Subcutaneous abdominal adipose tissue (tissue), 5 donors: ENCODE measurements around the gene UNG.

Source experiments
- H3K27ac ChIP-seq: one replicate; pipeline ENCODE4 v1.7.0; 2013; ENCODE audit warnings: low read depth, mild to moderate bottlenecking, inconsistent platforms, low read length, moderate library complexity
- H3K27me3 ChIP-seq, 5 donors: one replicate each; pipeline ENCODE4 v1.7.0; 2013; ENCODE audit warnings: low read length in 5 of 5, inconsistent platforms in 1 of 5; ENCODE audit not compliant: control insufficient read depth in 5 of 5, insufficient read depth in 4 of 5
- H3K36me3 ChIP-seq, 5 donors: one replicate each; pipeline ENCODE4 v1.7.0; 2013; ENCODE audit warnings: low read length in 5 of 5; ENCODE audit not compliant: control insufficient read depth in 5 of 5, insufficient read depth in 5 of 5
- H3K4me1 ChIP-seq, 5 donors: one replicate each; pipeline ENCODE4 v1.7.0; 2013; ENCODE audit warnings: low read length in 5 of 5, mild to moderate bottlenecking in 3 of 5, moderate library complexity in 1 of 5; ENCODE audit not compliant: control insufficient read depth in 5 of 5, insufficient read depth in 5 of 5
- H3K4me3 ChIP-seq, 5 donors: one replicate each; pipeline ENCODE4 v1.7.0; 2013; ENCODE audit warnings: low read length in 5 of 5, low read depth in 1 of 5
- H3K9ac ChIP-seq, 5 donors: one replicate each; pipeline ENCODE4 v1.7.0; 2013; ENCODE audit warnings: low read length in 5 of 5, mild to moderate bottlenecking in 4 of 5, moderate library complexity in 3 of 5
- H3K9me3 ChIP-seq, 5 donors: one replicate each; pipeline ENCODE4 v1.7.0; 2013; ENCODE audit warnings: low read length in 5 of 5; ENCODE audit not compliant: control insufficient read depth in 5 of 5
- donor health status: healthy.
- donor health status: healthy.
- donor health status: healthy.
- donor health status: healthy.
- donor health status: healthy.

UNG gene

DNA sequence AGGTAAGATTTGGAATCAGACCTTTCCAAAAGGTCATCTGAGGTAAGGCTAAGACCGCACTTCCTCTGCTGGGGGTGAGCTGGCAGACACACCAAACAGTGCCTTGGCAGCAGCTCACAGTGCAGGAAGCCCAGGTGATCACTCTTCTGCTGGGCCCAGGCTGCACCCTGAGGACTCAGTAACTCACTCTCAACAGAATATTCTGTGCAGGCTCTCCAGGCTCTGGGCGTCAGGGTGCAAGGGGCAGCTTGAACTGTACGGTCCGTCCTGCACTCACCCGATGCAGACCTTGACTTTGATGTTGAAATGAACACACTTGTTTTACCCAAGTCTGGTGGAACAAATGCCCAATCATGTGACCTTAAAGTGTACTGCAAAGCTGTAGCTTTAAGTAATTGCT, 10.1 kb upstream of the UNG start:
- Histone ChIP-seq H3K4me3 (no peak overlapping the region), H3K27me3 (no peaks in the 10 kb centered on the region), H3K36me3 (peaks cover 27 to 76% (median 65%) of the 10 kb centered on the region in 5 donors), H3K9me3 (no peaks in the 10 kb centered on the region), H3K4me1 (peaks cover 1 to 12% (median 7%) of the 10 kb centered on the region in 5 donors), H3K27ac (no peak overlapping the region), H3K9ac (no peak overlapping the region)

DNA sequence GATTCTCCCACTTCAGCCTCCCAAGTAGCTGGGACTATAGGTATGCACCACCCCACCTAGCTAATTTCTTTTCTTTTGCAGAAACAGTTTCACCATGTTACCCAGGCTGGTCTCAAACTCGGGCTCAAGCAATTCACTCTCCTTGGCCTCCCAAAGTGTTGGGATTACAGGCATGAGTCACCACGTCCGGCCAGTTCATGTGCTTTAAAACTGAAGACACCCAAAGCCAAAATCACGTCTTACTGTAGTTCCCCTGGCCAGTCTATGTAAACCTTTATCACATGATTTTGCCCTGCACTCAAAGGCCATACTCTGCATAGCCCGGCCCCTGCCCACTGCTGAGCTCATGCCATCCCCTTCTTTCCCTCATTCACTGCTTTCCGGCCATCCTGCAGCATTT, 8.6 kb upstream of the UNG start:
- peaks cover 20 to 61% (median 50%) of the 10 kb centered on the region in 5 donors for H3K36me3 ChIP-seq
- H3K9me3 ChIP-seq = no peaks in the 10 kb centered on the region
- H3K27me3 ChIP-seq = no peaks in the 10 kb centered on the region
- no peak overlapping the region for H3K4me3 ChIP-seq
- H3K27ac ChIP-seq = no peak overlapping the region
- no peak overlapping the region for H3K9ac ChIP-seq
- H3K4me1 ChIP-seq = peaks cover 8 to 26% (median 20%) of the 10 kb centered on the region in 5 donors

DNA sequence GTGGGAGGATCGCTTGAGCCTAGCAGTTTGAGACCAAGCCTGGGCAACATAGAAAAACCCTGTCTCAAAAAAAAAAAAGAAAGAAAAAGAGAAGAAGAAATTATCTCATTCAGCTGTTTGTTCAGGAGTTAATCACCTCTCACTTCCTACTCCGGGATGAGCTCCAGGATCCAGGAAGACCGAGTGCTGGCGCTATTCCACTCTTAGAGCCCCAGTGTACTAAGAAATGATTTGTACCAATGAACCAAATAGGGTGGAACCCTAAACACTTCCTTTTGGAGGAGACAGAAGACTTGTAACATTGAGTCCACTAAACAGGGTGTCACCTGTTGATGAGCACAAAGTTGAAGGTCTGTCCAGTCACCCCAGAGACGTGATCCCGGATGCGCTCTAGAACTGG, 7.7 kb upstream of the UNG start:
- no peaks in the 10 kb centered on the region for H3K27me3 ChIP-seq
- peaks cover 8 to 26% (median 21%) of the 10 kb centered on the region in 5 donors for H3K4me1 ChIP-seq
- peaks cover 20 to 52% (median 43%) of the 10 kb centered on the region in 5 donors for H3K36me3 ChIP-seq
- H3K9me3 ChIP-seq = no peaks in the 10 kb centered on the region
- H3K9ac ChIP-seq = no peak overlapping the region
- H3K4me3 ChIP-seq = no peak overlapping the region
- H3K27ac ChIP-seq = no peak overlapping the region

DNA sequence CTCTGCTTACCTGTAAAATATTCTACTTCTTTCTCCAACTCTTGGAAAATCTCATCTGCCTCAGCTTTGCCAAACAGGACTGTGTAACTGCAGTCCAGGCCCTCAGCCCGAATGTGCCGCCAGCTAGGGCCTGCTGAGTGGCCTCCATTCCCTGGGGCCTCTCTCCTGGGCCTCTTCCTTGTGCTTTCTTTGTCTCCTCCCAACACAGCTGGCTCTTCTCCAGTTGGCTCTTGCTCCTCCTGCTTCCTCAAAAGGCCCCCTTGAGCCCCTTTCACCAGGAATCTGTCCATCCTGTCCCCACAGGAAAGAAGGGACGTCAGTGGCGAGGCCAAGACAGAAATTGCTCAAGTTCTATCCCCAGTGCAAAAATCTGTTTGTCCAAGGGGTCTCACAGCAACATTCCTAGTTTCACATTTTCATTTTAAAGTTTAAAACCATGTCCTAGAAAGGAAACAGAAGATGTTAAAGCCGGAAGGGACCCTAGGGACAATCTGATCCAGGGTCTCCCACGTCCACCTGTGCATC, 4.8 kb upstream of the UNG start:
- Histone ChIP-seq H3K27ac (no peak overlapping the region), H3K9ac (peak overlapping the region; percentile 29 to 81 (median 68)), H3K4me1 (peaks cover 8 to 27% (median 25%) of the 10 kb centered on the region in 5 donors), H3K36me3 (peaks cover 3 to 24% (median 18%) of the 10 kb centered on the region in 5 donors), H3K9me3 (no peaks in the 10 kb centered on the region), H3K27me3 (no peaks in the 10 kb centered on the region), H3K4me3 (peak overlapping the region; percentile 68 to 86 (median 84))

DNA sequence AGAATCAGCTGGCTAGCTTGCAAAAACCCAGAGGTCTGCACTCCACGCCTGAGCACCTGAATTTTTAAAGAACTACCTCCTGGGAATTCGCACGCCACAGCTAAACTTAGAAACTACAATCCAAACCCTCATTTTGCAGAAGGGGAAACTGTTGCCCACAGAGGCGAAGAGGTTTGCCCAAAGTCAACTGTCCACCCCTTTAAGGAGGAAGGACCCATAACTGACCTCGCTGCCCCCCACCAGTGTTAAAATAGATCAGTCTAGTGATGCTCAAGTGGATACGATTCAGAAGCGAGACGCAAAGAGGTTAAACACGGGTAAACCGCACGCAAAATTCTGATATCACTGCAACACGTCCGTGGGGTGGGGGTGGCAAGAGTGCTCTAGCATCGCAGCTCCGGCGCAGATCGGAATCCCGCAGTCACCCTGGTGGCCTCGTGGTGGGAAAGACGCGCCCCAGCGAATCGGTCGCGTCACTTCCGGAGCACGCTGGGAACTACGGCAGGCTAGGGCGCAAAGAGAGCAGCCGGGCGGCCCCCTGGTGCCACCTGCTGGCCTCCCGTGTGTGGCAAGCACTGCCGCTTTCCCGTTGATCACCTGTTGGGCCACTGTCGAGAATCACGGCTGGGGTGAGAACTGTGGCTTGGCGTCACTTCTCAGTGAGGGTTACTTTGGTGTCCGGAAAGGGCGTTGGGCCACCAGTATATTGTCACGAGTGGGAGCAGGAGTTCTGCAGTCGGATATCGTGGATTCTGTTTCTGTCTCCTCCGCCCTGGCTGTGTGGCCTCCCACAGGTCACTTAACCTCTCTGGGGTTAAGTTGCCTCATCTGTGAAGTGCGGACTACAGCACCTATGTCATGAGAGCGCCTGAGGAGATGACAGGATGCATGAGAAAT, 4.1 kb upstream of the UNG start, which contains the start of gene ALKBH2:
Gene ALKBH2, minus strand, starts transcription at position 451 of the 897 bp plus-strand sequence. CDS start 686 bp downstream, outside the sequence.
- Histone ChIP-seq H3K4me1 (peaks cover 8 to 30% (median 27%) of the 10 kb centered on the region in 5 donors), H3K9me3 (no peaks in the 10 kb centered on the region), H3K9ac (peak within 1 kb of the TSS; percentile 29 to 81 (median 68)), H3K4me3 (peak within 1 kb of the TSS; percentile 68 to 86 (median 84)), H3K36me3 (peaks cover 0 to 17% (median 13%) of the 10 kb centered on the region in 5 donors), H3K27me3 (no peaks in the 10 kb centered on the region), H3K27ac (peak within 1 kb of the TSS; percentile 51)

DNA sequence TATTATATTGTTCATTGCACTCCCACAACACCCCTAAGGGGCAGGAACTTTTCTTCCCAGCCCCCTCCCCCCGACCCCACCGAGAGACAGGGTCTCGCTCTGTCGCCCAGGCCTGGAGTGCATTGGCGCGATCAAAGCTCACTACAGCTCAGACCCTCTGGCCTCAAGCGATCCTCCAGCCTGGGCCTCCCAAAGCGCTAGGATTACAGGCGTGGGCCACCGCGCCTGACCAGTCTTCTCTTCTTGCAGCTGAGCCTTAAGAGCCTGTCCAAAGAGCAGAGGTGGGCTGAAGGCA, 310 bp upstream of the UNG start:
- H3K4me3 ChIP-seq = peak overlapping the region in 1 of 5 donors; percentile 83
- peaks cover 0 to 7% (median 5%) of the 10 kb centered on the region in 5 donors for H3K36me3 ChIP-seq

DNA sequence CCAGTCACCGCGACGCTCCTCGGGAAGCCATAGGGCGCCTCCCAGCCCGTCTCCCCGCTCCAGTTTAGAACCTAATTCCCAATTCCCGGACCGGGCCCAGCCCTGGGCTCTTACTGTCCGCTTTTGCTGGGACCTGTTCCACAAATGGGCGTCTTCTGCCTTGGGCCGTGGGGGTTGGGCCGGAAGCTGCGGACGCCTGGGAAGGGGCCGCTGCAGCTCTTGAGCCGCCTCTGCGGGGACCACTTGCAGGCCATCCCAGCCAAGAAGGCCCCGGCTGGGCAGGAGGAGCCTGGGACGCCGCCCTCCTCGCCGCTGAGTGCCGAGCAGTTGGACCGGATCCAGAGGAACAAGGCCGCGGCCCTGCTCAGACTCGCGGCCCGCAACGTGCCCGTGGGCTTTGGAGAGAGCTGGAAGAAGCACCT, 797 bp downstream of the UNG start:
- Histone ChIP-seq H3K9me3 (no peaks in the 10 kb centered on the region), H3K36me3 (peaks cover 0 to 14% (median 8%) of the 10 kb centered on the region in 5 donors), H3K4me3 (peak overlapping the region; percentile 67 to 87 (median 82)), H3K27ac (peak overlapping the region; percentile 86), H3K9ac (peak overlapping the region; percentile 32 to 93 (median 85)), H3K4me1 (peaks cover 7 to 53% (median 39%) of the 10 kb centered on the region in 5 donors), H3K27me3 (no peaks in the 10 kb centered on the region)

More for the DNA sequence above, 310 bp upstream of the UNG start:
- Histone ChIP-seq H3K9ac (no peak overlapping the region), H3K9me3 (no peaks in the 10 kb centered on the region), H3K27me3 (no peaks in the 10 kb centered on the region), H3K27ac (no peak overlapping the region), H3K4me1 (peaks cover 8 to 58% (median 46%) of the 10 kb centered on the region in 5 donors)

DNA sequence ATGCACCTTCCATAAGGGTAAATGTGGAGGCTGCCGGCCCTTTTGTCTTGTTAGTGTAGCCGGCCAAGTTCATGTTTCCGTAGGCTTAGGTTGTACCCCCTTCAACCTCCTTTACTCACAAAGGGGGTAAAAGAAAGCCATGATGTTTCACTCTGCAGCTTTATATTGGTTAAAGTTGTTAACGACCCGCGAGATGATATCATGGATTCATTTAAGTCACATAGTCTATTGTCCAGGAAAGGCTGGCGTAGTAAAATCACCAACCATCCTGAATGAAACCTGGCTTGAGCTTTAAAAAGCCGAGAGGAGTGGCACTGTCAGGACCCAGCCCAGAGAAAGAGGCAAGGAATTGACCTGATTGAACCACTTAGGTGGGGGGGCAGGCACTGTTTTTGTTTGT, 1.3 kb downstream of the UNG start:
- Histone ChIP-seq H3K36me3 (peaks cover 3 to 19% (median 13%) of the 10 kb centered on the region in 5 donors), H3K9ac (peak overlapping the region; percentile 32 to 93 (median 85)), H3K27me3 (no peaks in the 10 kb centered on the region), H3K4me1 (peaks cover 2 to 49% (median 34%) of the 10 kb centered on the region in 5 donors), H3K4me3 (peak overlapping the region; percentile 67 to 87 (median 82)), H3K9me3 (no peaks in the 10 kb centered on the region), H3K27ac (peak overlapping the region; percentile 86)

DNA sequence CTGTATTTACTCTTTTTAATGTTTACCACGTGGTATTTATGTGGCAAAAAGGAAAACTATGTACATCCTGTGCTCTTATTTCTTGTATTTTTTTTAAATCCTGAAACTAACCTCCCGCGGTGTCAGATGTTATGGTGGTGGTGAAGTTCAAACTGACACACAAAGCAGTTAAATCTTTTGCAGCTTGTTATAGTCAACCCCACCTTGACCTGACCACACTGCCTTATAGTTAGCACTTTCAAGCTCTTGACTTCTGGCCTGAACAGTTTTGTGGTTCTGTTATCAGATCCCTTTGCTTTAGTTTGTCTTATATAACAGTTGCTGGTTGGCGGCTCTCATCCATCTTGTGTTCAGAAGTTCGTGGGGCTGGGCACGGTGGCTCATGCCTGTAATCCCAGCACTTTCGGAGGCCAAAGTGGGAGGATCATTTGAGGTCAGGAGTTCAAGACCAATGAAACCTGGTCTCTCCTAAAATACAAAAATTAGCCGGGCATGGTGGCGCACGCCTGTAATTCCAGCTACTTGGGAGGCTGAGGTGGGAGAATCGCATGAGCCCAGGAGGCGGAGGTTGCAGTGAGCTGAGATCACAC, 2.1 kb downstream of the UNG start:
- peak overlapping the region; percentile 86 for H3K27ac ChIP-seq
- H3K4me1 ChIP-seq = peaks cover 1 to 48% (median 32%) of the 10 kb centered on the region in 5 donors
- peak overlapping the region; percentile 32 to 93 (median 85) for H3K9ac ChIP-seq
- no peaks in the 10 kb centered on the region for H3K27me3 ChIP-seq
- H3K4me3 ChIP-seq = peak overlapping the region; percentile 67 to 87 (median 82)
- H3K36me3 ChIP-seq = peaks cover 5 to 28% (median 20%) of the 10 kb centered on the region in 5 donors
- no peaks in the 10 kb centered on the region for H3K9me3 ChIP-seq
